DOHH2 (cell line): ENCODE measurements around the gene SNX9.

ENCODE experiments used
- H3F3A ChIP-seq: fragments of 200-600 bp; sonication (generic), shearing (Covaris generic); 2 replicates; pipeline ENCODE4 v1.6.0; 2016; ENCODE audit warnings: antibody characterized with exemption, mild to moderate bottlenecking; ENCODE audit not compliant: control insufficient read depth, insufficient read depth
- H3K27ac ChIP-seq: fragments of 200-600 bp; sonication (generic); 2 replicates; pipeline ENCODE4 v1.5.1; 2014; ENCODE audit warnings: low read depth, mild to moderate bottlenecking, low read length, moderate library complexity
- H3K27me3 ChIP-seq: fragments of 200-600 bp; sonication (generic); 2 replicates; pipeline ENCODE4 v1.6.1; 2014; ENCODE audit warnings: mild to moderate bottlenecking, low read length, mixed read lengths; ENCODE audit not compliant: control insufficient read depth
- H3K36me3 ChIP-seq: fragments of 200-600 bp; sonication (generic); 2 replicates; pipeline ENCODE4 v1.6.1; 2014; ENCODE audit warnings: mild to moderate bottlenecking, low read length, moderate library complexity, mixed read lengths; ENCODE audit not compliant: control insufficient read depth
- H3K4me1 ChIP-seq: fragments of 200-600 bp; sonication (generic); 2 replicates; pipeline ENCODE4 v1.6.1; 2014; ENCODE audit warnings: mild to moderate bottlenecking, low read length, mixed read lengths; ENCODE audit not compliant: control insufficient read depth
- H3K4me2 ChIP-seq: fragments of 200-600 bp; sonication (generic); 2 replicates; pipeline ENCODE4 v1.6.0; 2014; ENCODE audit warnings: mild to moderate bottlenecking, low read length, moderate library complexity
- H3K4me3 ChIP-seq: fragments of 200-600 bp; sonication (generic); 2 replicates; pipeline ENCODE4 v1.5.1; 2014; ENCODE audit warnings: mild to moderate bottlenecking, low read length, mixed read lengths
- H3K79me2 ChIP-seq: fragments of 200-600 bp; sonication (generic); 2 replicates; pipeline ENCODE4 v1.6.1; 2014; ENCODE audit warnings: mild to moderate bottlenecking, low read length, mixed read lengths; ENCODE audit not compliant: control insufficient read depth
- H3K9me2 ChIP-seq: fragments of 200-600 bp; sonication (generic); replicated peaks from 2 replicates; pipeline ENCODE4 v1.6.1; 2014; ENCODE audit warnings: mild to moderate bottlenecking, low read length, mixed read lengths; ENCODE audit not compliant: control insufficient read depth
- H3K9me3 ChIP-seq: fragments of 200-600 bp; sonication (generic); 2 replicates; pipeline ENCODE4 v1.6.1; 2014; ENCODE audit warnings: antibody characterized with exemption, low read length, mixed read lengths; ENCODE audit not compliant: control insufficient read depth, insufficient read depth
- H4K20me1 ChIP-seq: fragments of 200-600 bp; sonication (generic); 2 replicates; pipeline ENCODE4 v1.6.0; 2014; ENCODE audit warnings: low read depth, mild to moderate bottlenecking, antibody characterized with exemption, low read length, moderate library complexity; ENCODE audit not compliant: control insufficient read depth, insufficient read depth
- EZH2phosphoT487 ChIP-seq: fragments of 200-600 bp; sonication (generic); IDR thresholded peaks from 2 replicates; pipeline ENCODE4 v1.6.1; 2017; ENCODE audit warnings: borderline replicate concordance, mild to moderate bottlenecking, antibody characterized with exemption, low read length, moderate library complexity, mixed read lengths
- TF ChIP-seq, protein P1 (sequence below): fragments of 200-600 bp; sonication (generic); IDR thresholded peaks from one replicate; pipeline ENCODE4 v1.5.1; 2014; ENCODE audit warnings: antibody characterized with exemption, mild to moderate bottlenecking, low read depth, low read length; ENCODE audit not compliant: poor library complexity, severe bottlenecking

Gene SNX9

GRCh38 chr6:157823001-157823527 lies at the start of gene SNX9:
TSS of gene SNX9 (plus strand) at chr6:157823246. CDS start at chr6:157823435, 189 bp downstream.
- H3K79me2 ChIP-seq = no peaks in the 10 kb centered on the region
- peaks cover 4% of the 10 kb centered on the region; the same call in 1 of the 2 replicates for H3K4me1 ChIP-seq
- H3K4me2 ChIP-seq = peak within 1 kb of the TSS; percentile 40
- H3K9me3 ChIP-seq = no peaks in the 10 kb centered on the region
- H3K9me2 ChIP-seq = no peaks in the 10 kb centered on the region
- H3K4me3 ChIP-seq = peak within 1 kb of the TSS; percentile 22
- H4K20me1 ChIP-seq = 0 out of 2 replicates have a peak, but pooled peaks cover 3% of the 10 kb centered on the region
- H3F3A ChIP-seq = peaks cover 3% of the 10 kb centered on the region; the same call in 1 of the 2 replicates
- H3K36me3 ChIP-seq = no peaks in the 10 kb centered on the region
- H3K27me3 ChIP-seq = peaks cover 50% of the 10 kb centered on the region
- no peak for TF ChIP-seq EZH2phosphoT487
- TF ChIP-seq, protein P1, sequence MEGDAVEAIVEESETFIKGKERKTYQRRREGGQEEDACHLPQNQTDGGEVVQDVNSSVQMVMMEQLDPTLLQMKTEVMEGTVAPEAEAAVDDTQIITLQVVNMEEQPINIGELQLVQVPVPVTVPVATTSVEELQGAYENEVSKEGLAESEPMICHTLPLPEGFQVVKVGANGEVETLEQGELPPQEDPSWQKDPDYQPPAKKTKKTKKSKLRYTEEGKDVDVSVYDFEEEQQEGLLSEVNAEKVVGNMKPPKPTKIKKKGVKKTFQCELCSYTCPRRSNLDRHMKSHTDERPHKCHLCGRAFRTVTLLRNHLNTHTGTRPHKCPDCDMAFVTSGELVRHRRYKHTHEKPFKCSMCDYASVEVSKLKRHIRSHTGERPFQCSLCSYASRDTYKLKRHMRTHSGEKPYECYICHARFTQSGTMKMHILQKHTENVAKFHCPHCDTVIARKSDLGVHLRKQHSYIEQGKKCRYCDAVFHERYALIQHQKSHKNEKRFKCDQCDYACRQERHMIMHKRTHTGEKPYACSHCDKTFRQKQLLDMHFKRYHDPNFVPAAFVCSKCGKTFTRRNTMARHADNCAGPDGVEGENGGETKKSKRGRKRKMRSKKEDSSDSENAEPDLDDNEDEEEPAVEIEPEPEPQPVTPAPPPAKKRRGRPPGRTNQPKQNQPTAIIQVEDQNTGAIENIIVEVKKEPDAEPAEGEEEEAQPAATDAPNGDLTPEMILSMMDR = no peak
- no peak within 1 kb of the TSS for H3K27ac ChIP-seq

DNA sequence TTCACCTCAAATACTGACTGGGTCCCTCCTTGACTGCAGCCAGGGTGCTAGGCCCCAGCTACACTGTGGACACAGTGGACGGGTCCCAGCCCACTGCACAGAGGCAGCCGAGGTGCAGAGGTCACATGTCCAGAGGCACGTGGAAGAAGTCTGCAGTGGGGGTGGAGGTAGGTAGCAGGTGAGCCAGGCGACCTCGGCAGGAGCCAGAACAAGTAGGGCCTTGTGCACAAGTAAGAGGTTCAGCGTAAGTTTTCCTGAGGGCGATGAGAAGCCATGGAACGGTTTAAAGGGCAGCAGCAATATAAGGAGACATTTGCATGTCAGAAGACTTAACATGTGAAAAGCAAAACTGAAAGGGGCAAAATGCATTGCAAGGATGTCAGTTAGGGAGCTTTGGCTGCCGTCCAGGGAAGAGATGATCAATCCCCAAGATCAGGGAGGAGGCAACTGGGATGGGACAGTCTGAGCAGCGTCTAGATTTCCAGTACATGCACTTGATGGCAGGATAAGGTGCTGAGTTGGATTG lies 49.7 kb upstream of the SNX9 start:
- H3K4me2 ChIP-seq = no peak overlapping the region

DNA sequence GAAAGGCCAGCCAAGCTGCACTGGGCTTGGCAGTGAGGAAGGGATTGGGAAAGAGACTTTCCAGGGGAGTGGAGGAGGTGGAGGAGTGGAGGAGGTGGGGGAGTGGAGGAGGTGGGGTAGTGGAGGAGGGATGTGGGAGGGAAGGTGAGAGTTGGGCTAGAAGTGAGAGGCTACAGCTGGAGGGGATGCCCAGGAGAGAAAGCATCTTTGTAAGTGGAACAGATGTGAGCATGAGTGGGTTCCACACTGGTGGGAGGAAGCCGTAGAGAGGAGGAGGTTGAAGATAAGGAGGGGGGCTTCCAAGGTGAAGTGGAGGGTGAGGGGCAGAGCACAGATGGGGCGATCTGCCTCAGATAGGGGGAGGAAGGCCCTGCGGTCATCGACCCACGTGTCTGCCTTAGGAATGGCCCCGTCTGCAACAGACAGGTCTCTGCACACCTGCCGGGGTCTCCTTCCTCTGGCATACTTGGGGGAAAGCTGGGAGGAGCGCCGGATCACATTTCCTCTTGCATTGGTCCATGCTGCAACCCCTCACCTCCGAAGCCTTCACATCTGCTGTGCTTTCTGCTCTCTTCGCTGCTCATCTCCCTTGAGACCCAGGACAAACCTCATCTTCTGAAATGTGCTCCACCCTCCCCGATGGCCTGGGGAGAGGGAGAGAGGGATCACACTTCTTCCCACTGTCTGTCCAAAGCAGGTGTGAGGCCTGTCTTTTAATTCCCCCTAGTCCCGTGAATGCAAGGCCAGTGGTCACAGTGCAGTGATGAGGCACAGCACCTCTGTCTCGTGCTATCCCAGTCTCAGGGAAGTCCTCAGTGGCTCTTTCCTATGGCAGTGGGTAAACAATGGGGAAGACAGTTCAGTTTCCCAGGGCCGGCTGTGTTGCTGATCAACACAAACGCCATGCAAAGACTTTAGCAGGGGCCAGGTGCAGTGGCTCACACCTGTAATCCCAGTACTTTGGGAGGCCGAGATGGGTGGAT lies 48.6 kb upstream of the SNX9 start:
- no peaks in the 10 kb centered on the region for H3K79me2 ChIP-seq
- H3F3A ChIP-seq = no peaks in the 10 kb centered on the region
- H3K4me3 ChIP-seq = no peak overlapping the region
- H3K9me2 ChIP-seq = no peaks in the 10 kb centered on the region
- TF ChIP-seq, protein P1 = no peak
- no peak for TF ChIP-seq EZH2phosphoT487
- no peaks in the 10 kb centered on the region for H3K9me3 ChIP-seq
- no peaks in the 10 kb centered on the region for H3K36me3 ChIP-seq
- peaks cover 8% of the 10 kb centered on the region for H3K4me1 ChIP-seq
- H3K4me2 ChIP-seq = no peak overlapping the region
- H4K20me1 ChIP-seq = no peaks in the 10 kb centered on the region
- H3K27ac ChIP-seq = no peak overlapping the region
- peaks cover 38% of the 10 kb centered on the region for H3K27me3 ChIP-seq

More for the DNA sequence above, 49.7 kb upstream of the SNX9 start:
- no peaks in the 10 kb centered on the region for H3K9me3 ChIP-seq
- H3K79me2 ChIP-seq = no peaks in the 10 kb centered on the region
- H3F3A ChIP-seq = no peaks in the 10 kb centered on the region
- no peaks in the 10 kb centered on the region for H3K36me3 ChIP-seq
- no peak overlapping the region for H3K27ac ChIP-seq
- no peak overlapping the region for H3K4me3 ChIP-seq
- peaks cover 19% of the 10 kb centered on the region for H3K4me1 ChIP-seq
- peaks cover 38% of the 10 kb centered on the region for H3K27me3 ChIP-seq
- H4K20me1 ChIP-seq = no peaks in the 10 kb centered on the region
- H3K9me2 ChIP-seq = no peaks in the 10 kb centered on the region
- no peak for TF ChIP-seq EZH2phosphoT487
- TF ChIP-seq, protein P1 = no peak
